GM23248 (cell line): ENCODE data around the gene RPS6KA6. TPM values are rescaled to one million over a fixed set of nuclear protein-coding genes. Genes with fewer than 3 reads are reported as not detected.

Source experiments
- DNase-seq: peaks from one replicate; pipeline ENCODE4 v3.0.0-alpha.2; 2015
- H2AFZ ChIP-seq: fragments of 200-600 bp; sonication (generic); 2 replicates; pipeline ENCODE4 v1.6.1; 2016; ENCODE audit warnings: antibody characterized with exemption
- H3F3A ChIP-seq: fragments of 200-600 bp; sonication (generic); 2 replicates; pipeline ENCODE4 v1.6.1; 2016; ENCODE audit warnings: mild to moderate bottlenecking, antibody characterized with exemption, mixed run types; ENCODE audit not compliant: insufficient read depth
- H3K27ac ChIP-seq: fragments of 200-600 bp; sonication (generic); 2 replicates; pipeline ENCODE4 v1.5.1; 2016; ENCODE audit warnings: mild to moderate bottlenecking
- H3K27me3 ChIP-seq: fragments of 200-600 bp; sonication (generic); replicated peaks from 2 replicates; pipeline ENCODE4 v1.6.1; 2016; ENCODE audit warnings: mild to moderate bottlenecking; ENCODE audit not compliant: insufficient read depth
- H3K36me3 ChIP-seq: fragments of 200-600 bp; sonication (generic); 2 replicates; pipeline ENCODE4 v1.6.1; 2016; ENCODE audit warnings: low read depth, mild to moderate bottlenecking
- H3K4me1 ChIP-seq: fragments of 200-600 bp; sonication (generic); 2 replicates; pipeline ENCODE4 v1.6.1; 2016; ENCODE audit warnings: mild to moderate bottlenecking; ENCODE audit not compliant: insufficient read depth
- H3K4me2 ChIP-seq: fragments of 200-600 bp; sonication (generic); one replicate; pipeline ENCODE4 v1.6.1; 2016; ENCODE audit warnings: mild to moderate bottlenecking; ENCODE audit not compliant: unreplicated experiment
- H3K4me3 ChIP-seq: fragments of 200-600 bp; sonication (generic); 2 replicates; pipeline ENCODE4 v1.5.1; 2016; ENCODE audit warnings: mild to moderate bottlenecking
- H3K79me2 ChIP-seq: fragments of 200-600 bp; sonication (generic); 2 replicates; pipeline ENCODE4 v1.6.1; 2016; ENCODE audit warnings: mild to moderate bottlenecking; ENCODE audit not compliant: insufficient read depth
- H3K9ac ChIP-seq: fragments of 200-600 bp; sonication (generic); 2 replicates; pipeline ENCODE4 v1.6.1; 2016; ENCODE audit warnings: mild to moderate bottlenecking
- H3K9me2 ChIP-seq: fragments of 200-600 bp; sonication (generic); 2 replicates; pipeline ENCODE4 v1.6.1; 2016; ENCODE audit warnings: mixed run types, mild to moderate bottlenecking, moderate library complexity; ENCODE audit not compliant: insufficient read depth
- H3K9me3 ChIP-seq: fragments of 200-600 bp; sonication (generic); one replicate; pipeline ENCODE4 v1.6.1; 2017; ENCODE audit warnings: low read depth
- H4K20me1 ChIP-seq: fragments of 200-600 bp; sonication (generic); 2 replicates; pipeline ENCODE4 v1.6.0; 2016; ENCODE audit not compliant: insufficient read depth
- EZH2 ChIP-seq: fragments of 200-600 bp; sonication (generic); IDR thresholded peaks from 2 replicates; pipeline ENCODE4 v1.6.1; 2018; ENCODE audit warnings: antibody characterized with exemption, mild to moderate bottlenecking; ENCODE audit not compliant: insufficient read depth, poor library complexity, severe bottlenecking
- EZH2phosphoT487 ChIP-seq: fragments of 200-600 bp; sonication (generic); IDR thresholded peaks from 2 replicates; pipeline ENCODE4 v1.6.1; 2018; ENCODE audit warnings: antibody characterized with exemption, moderate library complexity, mild to moderate bottlenecking, low read depth; ENCODE audit not compliant: insufficient read depth
- WGBS, 2 experiments: methylation state at CpG; one replicate each; pipeline ENCODE4 v1.1.6; 2015 to 2017; ENCODE audit warnings: low lambda C conversion rate in 2 of 2, low coverage in 1 of 2; ENCODE audit errors: missing lambda C conversion rate in 2 of 2; 5-methylcytosine and 5-hydroxymethylcytosine counted together
- in situ Hi-C: fragments of 300-500 bp; cut with MboI; formaldehyde crosslinking; loops from 2 replicates; pipeline ENCODE4 v1.15.0; 2020
- polyA plus RNA-seq: library from polyadenylated mRNA; unstranded; fragments of >200 nt; fragmentation: Nextera tagmentation; extraction: Ambion mirVana; gene quantifications from 2 replicates; pipeline ENCODE4 v1.2.1, GENCODE V29; 2016
- total RNA-seq: library from RNA; depleted of rRNA; stranded (reverse); fragments of >200 nt; shearing (Covaris generic); gene quantifications from 2 replicates; pipeline ENCODE4 v1.2.3, GENCODE V29; 2014

The RPS6KA6 gene
- total and polyA plus RNA-seq, 2 experiments from 2014 or later: 1.4 to 5.4 TPM

GRCh38 chrX:84155938-84156337 lies 32.1 kb downstream of the RPS6KA6 start:
- 47 to 74% methylated on average over 3 of the region's 3 CpGs for WGBS, 2 experiments
- peak; percentile 47 for DNase-seq

GRCh38 chrX:84153538-84153937 lies 34.5 kb downstream of the RPS6KA6 start:
- Histone ChIP-seq H3K9me3 (no peaks in the 10 kb centered on the region), H3F3A (peaks cover 21% of the 10 kb centered on the region), H3K9ac (no peak overlapping the region), H3K4me2 (no peak overlapping the region), H3K36me3 (no peaks in the 10 kb centered on the region), H3K9me2 (no peaks in the 10 kb centered on the region), H2AFZ (no peak overlapping the region), H3K4me1 (peaks cover 42% of the 10 kb centered on the region), H3K27me3 (no peaks in the 10 kb centered on the region), H4K20me1 (no peaks in the 10 kb centered on the region), H3K27ac (no peak overlapping the region), H3K79me2 (no peaks in the 10 kb centered on the region), H3K4me3 (no peak overlapping the region)
- in situ Hi-C loops: no loop called here
- DNase-seq: peak; percentile 48
- no peak for TF ChIP-seq EZH2
- no peak for TF ChIP-seq EZH2phosphoT487
- WGBS, 2 experiments: 6 to 27% methylated on average over 1 of the region's 1 CpG

More at GRCh38 chrX:84155938-84156337, 32.1 kb downstream of the RPS6KA6 start:
- peaks cover 21% of the 10 kb centered on the region for H3F3A ChIP-seq
- H3K9ac ChIP-seq: no peak overlapping the region
- H3K36me3 ChIP-seq: no peaks in the 10 kb centered on the region
- H3K79me2 ChIP-seq: no peaks in the 10 kb centered on the region
- in situ Hi-C loops: no loop called here
- H2AFZ ChIP-seq: 0 out of 2 replicates have a peak overlapping the region, but pooled peaks have one; percentile 19
- peak overlapping the region; percentile 41 for H3K27ac ChIP-seq
- H4K20me1 ChIP-seq: no peaks in the 10 kb centered on the region
- H3K27me3 ChIP-seq: no peaks in the 10 kb centered on the region
- TF ChIP-seq EZH2 (no peak), EZH2phosphoT487 (no peak)
- no peak overlapping the region for H3K4me3 ChIP-seq
- no peaks in the 10 kb centered on the region for H3K9me2 ChIP-seq
- H3K4me2 ChIP-seq: peak overlapping the region; percentile 53
- peaks cover 42% of the 10 kb centered on the region for H3K4me1 ChIP-seq
- no peaks in the 10 kb centered on the region for H3K9me3 ChIP-seq

- in situ Hi-C loops: no loop called here
- H3F3A ChIP-seq: no peaks in the 10 kb centered on the region
- no peaks in the 10 kb centered on the region for H3K36me3 ChIP-seq
- H3K4me2 ChIP-seq: no peak overlapping the region
- H4K20me1 ChIP-seq: no peaks in the 10 kb centered on the region
- no peak for DNase-seq
- no peak overlapping the region for H3K9ac ChIP-seq
- no peaks in the 10 kb centered on the region for H3K27me3 ChIP-seq
- no peak overlapping the region for H3K4me3 ChIP-seq
- H3K9me2 ChIP-seq: no peaks in the 10 kb centered on the region
- H3K79me2 ChIP-seq: no peaks in the 10 kb centered on the region
- no peak for TF ChIP-seq EZH2
- H3K9me3 ChIP-seq: no peaks in the 10 kb centered on the region
- H2AFZ ChIP-seq: no peak overlapping the region
- WGBS, 2 experiments: 90 to 98% methylated on average over 3 of the region's 3 CpGs
- H3K27ac ChIP-seq: no peak overlapping the region
- no peaks in the 10 kb centered on the region for H3K4me1 ChIP-seq
Measured at GRCh38 chrX:84144991-84145390, 43.0 kb downstream of the RPS6KA6 start.

DNA sequence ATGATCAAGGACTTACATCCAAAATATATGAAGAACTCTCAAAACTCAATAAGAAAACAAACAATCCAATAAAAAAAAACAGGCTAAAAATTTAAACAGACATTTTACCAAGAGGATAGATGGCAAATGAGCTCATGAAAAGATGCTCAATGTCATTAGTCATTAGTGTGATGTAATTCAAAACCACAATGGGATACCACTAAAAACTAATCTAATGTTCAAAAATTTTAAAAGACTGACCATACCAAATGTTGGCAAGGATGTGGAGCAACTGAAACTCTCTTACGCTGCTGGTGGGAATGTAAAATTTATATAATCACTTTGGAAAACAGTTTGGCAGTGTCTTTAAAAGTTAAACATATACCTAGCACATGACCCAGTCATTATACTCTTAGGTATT lies 43.7 kb downstream of the RPS6KA6 start:
- H3K4me2 ChIP-seq: no peak overlapping the region
- no peaks in the 10 kb centered on the region for H3K4me1 ChIP-seq
- H3K9ac ChIP-seq: no peak overlapping the region
- peak; percentile 12 for DNase-seq
- H4K20me1 ChIP-seq: no peaks in the 10 kb centered on the region
- no peaks in the 10 kb centered on the region for H3F3A ChIP-seq
- no peak overlapping the region for H2AFZ ChIP-seq
- H3K36me3 ChIP-seq: no peaks in the 10 kb centered on the region
- H3K4me3 ChIP-seq: no peak overlapping the region
- in situ Hi-C loops: no loop called here
- H3K27me3 ChIP-seq: no peaks in the 10 kb centered on the region
- TF ChIP-seq EZH2 (no peak), EZH2phosphoT487 (no peak)
- no peaks in the 10 kb centered on the region for H3K79me2 ChIP-seq
- 100% methylated on average over 1 of the region's 1 CpG for WGBS, 2 experiments
- no peak overlapping the region for H3K27ac ChIP-seq
- H3K9me3 ChIP-seq: no peaks in the 10 kb centered on the region
- H3K9me2 ChIP-seq: no peaks in the 10 kb centered on the region

DNA sequence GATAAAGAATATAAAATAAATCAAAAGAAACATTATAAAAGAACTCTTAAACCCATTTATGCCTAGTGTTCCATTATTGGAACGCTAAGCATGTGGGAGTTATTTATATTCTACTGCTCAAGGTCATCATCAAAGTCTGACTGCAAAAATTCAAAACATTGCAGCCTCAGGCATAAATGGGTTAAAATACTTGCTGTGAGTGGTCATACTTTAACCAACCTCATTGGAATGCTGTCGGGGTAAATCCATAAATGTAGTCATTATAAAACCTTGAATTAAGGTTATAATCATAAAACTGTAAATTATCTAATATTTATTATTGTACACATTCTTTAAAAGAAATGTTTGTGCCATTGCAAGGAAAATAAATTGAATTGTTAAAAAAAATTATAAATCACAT lies 55.0 kb downstream of the RPS6KA6 start:
- Histone ChIP-seq H3K4me1 (peaks cover 29% of the 10 kb centered on the region), H3K27ac (no peak overlapping the region), H3K9me2 (no peaks in the 10 kb centered on the region), H3K79me2 (no peaks in the 10 kb centered on the region), H3K9me3 (no peaks in the 10 kb centered on the region), H4K20me1 (no peaks in the 10 kb centered on the region), H2AFZ (no peak overlapping the region), H3K27me3 (no peaks in the 10 kb centered on the region), H3K4me3 (no peak overlapping the region), H3F3A (no peaks in the 10 kb centered on the region), H3K4me2 (peak overlapping the region; percentile 47), H3K9ac (no peak overlapping the region), H3K36me3 (no peaks in the 10 kb centered on the region)
- peak; percentile 24 for DNase-seq
- in situ Hi-C loops: no loop called here
- 60 to 68% methylated on average over 2 of the region's 2 CpGs for whole genome bisulfite sequencing, 2 experiments
- TF ChIP-seq EZH2phosphoT487 (no peak), EZH2 (no peak)
